CD8-positive, alpha-beta memory T cell (primary cell): Measurements from ENCODE around the gene PFN3. TPM values are rescaled to one million over a fixed set of nuclear protein-coding genes. Genes with fewer than 3 reads are reported as not detected.

Source experiments
- CTCF ChIA-PET: fragments of 350-600 bp; sonication (Branson Sonifier 250); formaldehyde crosslinking; loops from one replicate; lab custom pipeline; 2021; ENCODE audit warnings: antibody characterized with exemption; lab: Charles Lee
- POLR2A ChIA-PET: fragments of 350-600 bp; sonication (Branson Sonifier 250); formaldehyde crosslinking; loops from one replicate; lab custom pipeline; 2021; ENCODE audit warnings: antibody characterized with exemption; lab: Charles Lee
- DNase-seq, 5 donors: peaks; one replicate each; pipeline versions ENCODE4 v3.0.0 to v3.0.0-alpha.2; 2020 to 2022; ENCODE audit warnings: mixed read lengths in 1 of 5
- H3K27ac ChIP-seq: one replicate; pipeline ENCODE4 v1.7.0; 2013; ENCODE audit warnings: low read depth, mild to moderate bottlenecking, low read length, moderate library complexity
- H3K27me3 ChIP-seq: 2 replicates; pipeline ENCODE4 v1.7.0; 2013; ENCODE audit warnings: low read length, mild to moderate bottlenecking; ENCODE audit not compliant: insufficient read depth, poor library complexity, severe bottlenecking
- H3K36me3 ChIP-seq: 2 replicates; pipeline ENCODE4 v1.7.0; 2013; ENCODE audit warnings: mild to moderate bottlenecking, low read length, moderate library complexity; ENCODE audit not compliant: insufficient read depth
- H3K4me1 ChIP-seq: 2 replicates; pipeline ENCODE4 v1.7.0; 2013; ENCODE audit warnings: mild to moderate bottlenecking, low read length, moderate library complexity; ENCODE audit not compliant: insufficient read depth
- H3K4me3 ChIP-seq: 2 replicates; pipeline ENCODE4 v1.7.0; 2013; ENCODE audit warnings: mild to moderate bottlenecking, low read length
- H3K9me3 ChIP-seq: 2 replicates; pipeline ENCODE4 v1.7.0; 2013; ENCODE audit warnings: mild to moderate bottlenecking, low read length
- H3K27ac Mint-ChIP-seq, 8 donors: one replicate each; pipeline ENCODE4 v1.8.0; 2020 to 2021; ENCODE audit warnings: mixed read lengths in 8 of 8, mild to moderate bottlenecking in 6 of 8, inconsistent platforms in 3 of 8, moderate library complexity in 3 of 8
- H3K27me3 Mint-ChIP-seq, 2 donors: one replicate each; pipeline ENCODE4 v1.8.0; 2020 to 2021; ENCODE audit warnings: mixed read lengths in 2 of 2, mild to moderate bottlenecking in 1 of 2, moderate library complexity in 1 of 2
- H3K36me3 Mint-ChIP-seq, 3 donors: one replicate each; pipeline ENCODE4 v1.8.0; 2020 to 2021; ENCODE audit warnings: mixed read lengths in 3 of 3, inconsistent platforms in 1 of 3, mild to moderate bottlenecking in 1 of 3
- H3K4me1 Mint-ChIP-seq, 3 donors: one replicate each; pipeline ENCODE4 v1.8.0; 2020 to 2021; ENCODE audit warnings: mixed read lengths in 3 of 3, inconsistent platforms in 1 of 3, mild to moderate bottlenecking in 1 of 3
- H3K4me3 Mint-ChIP-seq, 7 donors: one replicate each; pipeline ENCODE4 v1.8.0; 2020 to 2021; ENCODE audit warnings: mixed read lengths in 7 of 7, mild to moderate bottlenecking in 6 of 7, moderate library complexity in 4 of 7, inconsistent platforms in 2 of 7
- H3K9me3 Mint-ChIP-seq, 5 donors: one replicate each; pipeline ENCODE4 v1.8.0; 2020 to 2022; ENCODE audit warnings: mixed read lengths in 5 of 5, mild to moderate bottlenecking in 3 of 5, moderate library complexity in 2 of 5, inconsistent platforms in 1 of 5
- polyA plus RNA-seq: library from polyadenylated mRNA; unstranded; fragments of 300-500 nt; fragmentation: Illumina TruSeq; gene quantifications from one replicate; pipeline ENCODE4 v1.2.3, GENCODE V29; 2021
- total RNA-seq, 2 experiments: library from RNA; stranded (reverse); gene quantifications; one replicate each; pipeline ENCODE4 v1.2.3, GENCODE V29; 2021

Gene PFN3
- total and polyA plus RNA-seq, 3 experiments from 2014 or later: not detected

- peaks cover 5 to 86% (median 19%) of the 10 kb centered on the region in 3 donors for H3K36me3 Mint-ChIP-seq
- Histone ChIP-seq H3K27ac (no peak overlapping the region), H3K9me3 (no peaks in the 10 kb centered on the region), H3K27me3 (no peaks in the 10 kb centered on the region), H3K4me3 (no peak overlapping the region), H3K36me3 (peaks cover 74% of the 10 kb centered on the region), H3K4me1 (peaks cover 83% of the 10 kb centered on the region)
- DNase-seq: no peak
- ChIA-PET CTCF (interaction anchor here (1.5 to 15.5 kb wide), 3 partner anchors 10 to 30 kb away, joined by 5 to 307 read pairs (median 6); partner anchors contain the start of genes F12 and PFN3), POLR2A (interaction anchor here (2.2 kb wide), 1 partner anchor 10 kb away, joined by 9 read pairs; the partner anchor contains the start of gene PRR7)
- H3K27ac Mint-ChIP-seq: peak overlapping the region in 4 of 8 donors; percentile 10 to 76 (median 48)
- H3K4me1 Mint-ChIP-seq: peaks cover 56 to 87% (median 60%) of the 10 kb centered on the region in 3 donors
- peaks cover 0 to 2% (median 0%) of the 10 kb centered on the region in 5 donors for H3K9me3 Mint-ChIP-seq
- H3K27me3 Mint-ChIP-seq: peaks cover 0 to 3% of the 10 kb centered on the region in 2 donors
- peak overlapping the region in 1 of 7 donors; percentile 44 for H3K4me3 Mint-ChIP-seq
These were observed 35.5 kb upstream of the PFN3 start for GRCh38 chr5:177435847-177436536.

GRCh38 chr5:177434942-177435738 is 34.7 kb upstream of the PFN3 start:
- Histone ChIP-seq H3K27me3 (no peaks in the 10 kb centered on the region), H3K4me3 (no peak overlapping the region), H3K9me3 (no peaks in the 10 kb centered on the region), H3K4me1 (peaks cover 83% of the 10 kb centered on the region), H3K36me3 (peaks cover 74% of the 10 kb centered on the region), H3K27ac (no peak overlapping the region)
- CTCF ChIA-PET: interaction anchor here (0.7 to 14.5 kb wide), 4 partner anchors 10 to 44 kb away, joined by 3 to 326 read pairs (median 136); partner anchors contain the start of genes PFN3 and PRR7
- Mint-ChIP-seq H3K36me3 (peaks cover 5 to 86% (median 22%) of the 10 kb centered on the region in 3 donors), H3K27ac (peak overlapping the region; percentile 42 to 98 (median 60)), H3K27me3 (peaks cover 0 to 3% of the 10 kb centered on the region in 2 donors), H3K4me3 (peak overlapping the region in 1 of 7 donors; percentile 67), H3K4me1 (peaks cover 62 to 91% (median 64%) of the 10 kb centered on the region in 3 donors), H3K9me3 (peaks cover 0 to 2% (median 0%) of the 10 kb centered on the region in 5 donors)
- POLR2A ChIA-PET: interaction anchor here (0.7 to 7.0 kb wide), 3 partner anchors 10 to 31 kb away, joined by 3 to 154 read pairs (median 3); partner anchors contain the start of gene PRR7
- no peak for DNase-seq

- Histone ChIP-seq H3K36me3 (peaks cover 69% of the 10 kb centered on the region), H3K27ac (no peak overlapping the region), H3K9me3 (no peaks in the 10 kb centered on the region), H3K27me3 (no peaks in the 10 kb centered on the region), H3K4me1 (peaks cover 83% of the 10 kb centered on the region), H3K4me3 (no peak overlapping the region)
- Mint-ChIP-seq H3K36me3 (peaks cover under 1 to 83% (median 16%) of the 10 kb centered on the region in 3 donors), H3K4me3 (peak overlapping the region in 6 of 7 donors; percentile 41 to 83 (median 66)), H3K4me1 (peaks cover 62 to 91% (median 64%) of the 10 kb centered on the region in 3 donors), H3K27ac (peak overlapping the region; percentile 71 to 98 (median 82)), H3K27me3 (peaks cover 0 to 3% of the 10 kb centered on the region in 2 donors), H3K9me3 (peaks cover 0 to 2% (median 0%) of the 10 kb centered on the region in 5 donors)
- POLR2A ChIA-PET: interaction anchor here (0.7 to 7.0 kb wide), 3 partner anchors 11 to 30 kb away, joined by 3 to 154 read pairs (median 3); partner anchors contain the start of gene PRR7
- DNase-seq: peak in 2 of 5 donors; percentile 28 to 55
- CTCF ChIA-PET: interaction anchor here (0.7 to 14.5 kb wide), 6 partner anchors 9 to 67 kb away, joined by 3 to 326 read pairs (median 3); partner anchors contain the start of genes PFN3 and PRR7
These were observed 34.0 kb upstream of the PFN3 start for GRCh38 chr5:177434437-177434836.

- Mint-ChIP-seq H3K27ac (peak overlapping the region in 7 of 8 donors; percentile 43 to 98 (median 85)), H3K4me1 (peaks cover 65 to 93% (median 65%) of the 10 kb centered on the region in 3 donors), H3K36me3 (peaks cover 0 to 82% (median 14%) of the 10 kb centered on the region in 3 donors), H3K27me3 (peaks cover 0 to 4% of the 10 kb centered on the region in 2 donors), H3K9me3 (peaks cover 0 to 2% (median 0%) of the 10 kb centered on the region in 5 donors), H3K4me3 (peak overlapping the region in 4 of 7 donors; percentile 23 to 73 (median 44))
- ChIA-PET CTCF (interaction anchor here (1.0 to 14.5 kb wide), 6 partner anchors 8 to 68 kb away, joined by 3 to 326 read pairs (median 30); partner anchors contain the start of genes PFN3 and PRR7), POLR2A (interaction anchor here (0.5 to 7.0 kb wide), 5 partner anchors 12 to 293 kb away, joined by 3 to 154 read pairs (median 4); partner anchors contain the start of gene PRR7)
- no peaks in the 10 kb centered on the region for H3K9me3 ChIP-seq
- H3K27me3 ChIP-seq: no peaks in the 10 kb centered on the region
- H3K27ac ChIP-seq: no peak overlapping the region
- no peak overlapping the region for H3K4me3 ChIP-seq
- H3K36me3 ChIP-seq: peaks cover 67% of the 10 kb centered on the region
- DNase-seq: no peak
- H3K4me1 ChIP-seq: peaks cover 89% of the 10 kb centered on the region
These were observed 33.3 kb upstream of the PFN3 start for GRCh38 chr5:177433658-177434217.

GRCh38 chr5:177432839-177433657 is 32.6 kb upstream of the PFN3 start:
- H3K27me3 Mint-ChIP-seq: peaks cover 0 to 4% of the 10 kb centered on the region in 2 donors
- no peaks in the 10 kb centered on the region for H3K9me3 ChIP-seq
- peaks cover 60% of the 10 kb centered on the region for H3K36me3 ChIP-seq
- H3K27ac Mint-ChIP-seq: peak overlapping the region in 7 of 8 donors; percentile 43 to 94 (median 66)
- no peaks in the 10 kb centered on the region for H3K27me3 ChIP-seq
- no peak for DNase-seq
- H3K4me1 ChIP-seq: peaks cover 96% of the 10 kb centered on the region
- peaks cover 0 to 76% (median 9%) of the 10 kb centered on the region in 3 donors for H3K36me3 Mint-ChIP-seq
- ChIA-PET CTCF (interaction anchor here (1.6 to 14.5 kb wide), 4 partner anchors 16 to 69 kb away, joined by 3 to 326 read pairs (median 164); partner anchors contain the start of genes PFN3 and PRR7), POLR2A (interaction anchor here (0.6 to 7.0 kb wide), 5 partner anchors 13 to 40 kb away, joined by 4 to 154 read pairs (median 4); partner anchors contain the start of gene PRR7)
- peak overlapping the region in 6 of 7 donors; percentile 20 to 73 (median 55) for H3K4me3 Mint-ChIP-seq
- H3K9me3 Mint-ChIP-seq: peaks cover 0 to 2% (median 0%) of the 10 kb centered on the region in 5 donors
- H3K4me3 ChIP-seq: peak overlapping the region; percentile 88
- H3K27ac ChIP-seq: peak overlapping the region; percentile 93
- peaks cover 64 to 93% (median 64%) of the 10 kb centered on the region in 3 donors for H3K4me1 Mint-ChIP-seq

GRCh38 chr5:177432143-177432838 is 31.8 kb upstream of the PFN3 start:
- H3K4me3 ChIP-seq: peak overlapping the region; percentile 88
- no peaks in the 10 kb centered on the region for H3K9me3 ChIP-seq
- Mint-ChIP-seq H3K4me1 (peaks cover 65 to 93% (median 65%) of the 10 kb centered on the region in 3 donors), H3K27me3 (peaks cover 0 to 4% of the 10 kb centered on the region in 2 donors), H3K9me3 (peaks cover 0 to 2% (median 0%) of the 10 kb centered on the region in 5 donors), H3K27ac (peak overlapping the region; percentile 81 to 99 (median 95)), H3K4me3 (peak overlapping the region; percentile 79 to 97 (median 94)), H3K36me3 (peaks cover 0 to 72% (median 5%) of the 10 kb centered on the region in 3 donors)
- peaks cover 97% of the 10 kb centered on the region for H3K4me1 ChIP-seq
- no peaks in the 10 kb centered on the region for H3K27me3 ChIP-seq
- ChIA-PET CTCF (interaction anchor here (0.8 to 14.5 kb wide), 7 partner anchors 10 to 122 kb away, joined by 3 to 326 read pairs (median 4); partner anchors contain the start of genes PFN3 and PRR7), POLR2A (interaction anchor here (0.6 to 7.0 kb wide), 16 partner anchors 8 to 80 kb away, joined by 3 to 154 read pairs (median 4); partner anchors contain the start of genes F12, LMAN2, PRR7 and SLC34A1)
- peaks cover 52% of the 10 kb centered on the region for H3K36me3 ChIP-seq
- peak overlapping the region; percentile 93 for H3K27ac ChIP-seq
- no peak for DNase-seq
